ENCODE data around the gene SFPQ.
A peak's percentile ranks its signal among the peaks of the same experiment; 100 is the strongest.
"Not testable (repeated sequence)": the region's sequence is repeated elsewhere in the genome, so short reads cannot be mapped to it uniquely, and the experiment has no call there.

The SFPQ gene

GRCh38 chr1:35192853-35193664 is at the start of gene SFPQ:
SFPQ (minus strand) TSS chr1:35193145; CDS start chr1:35193049, 96 bp downstream.
- peak; percentile 95 to 98 for DNase-seq

DNA sequence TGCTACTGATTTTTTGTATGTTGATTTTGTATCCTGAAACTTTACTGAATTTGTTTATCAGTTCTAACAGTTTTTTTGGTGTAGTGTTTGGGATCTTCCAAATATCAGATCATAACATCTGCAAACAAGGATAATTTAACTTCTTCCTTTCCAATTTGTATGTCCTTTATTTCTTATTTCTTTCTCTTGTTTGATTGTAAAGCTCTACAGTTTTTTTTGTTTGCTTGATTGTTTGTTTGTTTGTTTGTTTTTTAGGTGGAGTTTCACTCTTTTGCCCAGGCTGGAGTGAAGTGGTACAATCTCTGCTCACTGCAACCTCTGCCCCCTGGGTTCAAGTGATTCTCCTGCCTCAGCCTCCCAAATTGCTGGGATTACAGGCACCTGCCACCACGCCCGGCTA is 43.8 kb upstream of the SFPQ start:
- DNase-seq = not testable (repeated sequence)

- no peak for DNase-seq
These were observed 38.3 kb upstream of the SFPQ start for GRCh38 chr1:35231287-35231686.

- DNase-seq = no peak
These were observed 36.8 kb upstream of the SFPQ start for GRCh38 chr1:35229587-35230360.

- no peak for DNase-seq
These were observed 33.6 kb upstream of the SFPQ start for GRCh38 chr1:35226546-35226945.

GRCh38 chr1:35223084-35223630 is 30.2 kb upstream of the SFPQ start:
- DNase-seq = no peak

GRCh38 chr1:35222322-35223083 is 29.6 kb upstream of the SFPQ start:
- DNase-seq = no peak

DNA sequence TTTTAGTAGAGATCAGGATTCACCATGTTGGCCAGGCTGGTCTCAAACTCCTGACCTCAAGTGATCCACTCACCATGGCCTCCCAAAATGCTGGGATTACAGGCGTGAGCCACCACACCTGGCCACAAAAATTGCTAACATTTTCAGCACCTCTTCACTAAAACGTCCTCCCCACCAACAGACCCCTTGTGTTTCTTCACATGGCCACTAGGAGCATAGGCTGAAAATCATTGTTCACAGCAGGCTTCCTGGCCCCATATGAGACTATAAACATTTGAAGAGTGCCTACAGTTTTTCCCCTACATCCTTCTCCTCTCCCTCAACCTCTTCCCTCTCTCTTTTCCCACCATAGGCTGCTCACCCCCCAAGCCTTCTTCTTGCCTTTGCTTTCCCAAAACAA is 28.0 kb upstream of the SFPQ start:
- no peak for DNase-seq

DNA sequence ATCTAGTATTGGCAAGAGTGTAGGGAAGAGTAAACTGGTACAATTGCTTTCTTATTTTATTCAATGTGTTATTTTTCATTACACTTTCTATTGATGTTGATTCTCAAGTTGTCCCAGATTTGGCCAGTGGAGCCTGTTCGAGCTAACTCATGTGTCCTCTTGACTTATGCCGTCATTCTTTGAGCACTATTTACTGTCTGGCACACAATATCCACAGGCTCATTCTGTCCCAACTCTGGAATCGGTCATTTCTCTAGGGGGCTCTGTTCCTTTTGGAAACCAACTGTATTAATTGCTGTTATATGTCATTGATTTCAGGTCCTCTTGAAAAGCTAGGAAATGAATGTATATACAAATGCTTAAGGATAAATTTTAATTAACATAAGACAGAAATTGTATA is 22.4 kb upstream of the SFPQ start:
- no peak for DNase-seq

- DNase-seq = no peak
These were observed 18.1 kb upstream of the SFPQ start for GRCh38 chr1:35211120-35211414.

- DNase-seq = peak; percentile 5 to 24
These were observed 17.6 kb upstream of the SFPQ start for GRCh38 chr1:35210321-35211119.

DNA sequence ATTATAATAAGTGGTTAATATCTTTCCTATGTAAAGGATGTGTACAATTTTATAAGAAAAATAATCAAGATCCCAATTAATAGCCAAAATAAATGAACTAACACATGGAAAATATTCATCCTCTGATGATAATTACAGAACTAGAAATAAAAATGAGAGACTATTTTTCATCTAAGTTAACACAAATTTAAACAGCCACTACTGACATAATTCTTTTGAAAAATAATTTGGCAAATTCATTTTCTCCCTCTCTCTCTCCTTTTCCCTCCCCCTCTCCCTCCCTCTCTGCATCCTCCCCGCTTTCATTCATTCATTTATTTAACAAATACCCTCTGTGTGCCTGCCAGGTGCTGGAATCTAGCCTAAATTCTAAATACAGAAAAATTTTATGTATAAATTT is 10.3 kb upstream of the SFPQ start:
- no peak for DNase-seq

DNA sequence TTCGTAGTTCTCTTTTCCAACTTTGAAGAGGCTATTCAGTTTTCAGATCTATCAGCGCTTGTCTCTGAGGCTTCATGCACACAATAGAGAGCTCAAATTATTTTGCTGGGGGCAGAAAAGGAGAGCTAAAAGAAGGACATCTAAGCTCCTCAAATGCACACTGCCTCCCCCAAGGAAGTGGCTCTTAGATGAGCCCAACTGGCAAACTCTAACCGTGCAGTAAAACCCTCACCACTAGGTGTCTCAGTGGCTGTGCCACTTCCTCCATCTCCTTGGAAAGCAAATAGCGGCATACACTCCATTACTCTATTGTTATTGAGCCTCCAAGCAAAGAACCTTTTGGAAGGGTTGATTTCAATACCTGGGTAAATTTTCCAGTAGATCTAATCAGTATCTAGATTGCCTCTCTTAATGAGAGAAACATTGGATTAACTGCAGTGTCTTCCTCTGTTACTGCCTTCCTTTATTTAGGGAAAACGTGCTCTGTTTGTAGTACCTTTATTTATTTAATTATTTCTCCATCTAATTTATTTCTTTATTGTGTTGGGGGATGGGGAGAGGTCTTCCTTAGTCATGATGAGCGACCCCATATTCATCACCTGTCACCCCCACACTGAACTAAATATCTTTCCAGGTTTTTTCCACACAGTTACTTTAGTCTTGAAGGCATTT is 9.2 kb upstream of the SFPQ start:
- DNase-seq = peak; percentile 52 to 81

DNA sequence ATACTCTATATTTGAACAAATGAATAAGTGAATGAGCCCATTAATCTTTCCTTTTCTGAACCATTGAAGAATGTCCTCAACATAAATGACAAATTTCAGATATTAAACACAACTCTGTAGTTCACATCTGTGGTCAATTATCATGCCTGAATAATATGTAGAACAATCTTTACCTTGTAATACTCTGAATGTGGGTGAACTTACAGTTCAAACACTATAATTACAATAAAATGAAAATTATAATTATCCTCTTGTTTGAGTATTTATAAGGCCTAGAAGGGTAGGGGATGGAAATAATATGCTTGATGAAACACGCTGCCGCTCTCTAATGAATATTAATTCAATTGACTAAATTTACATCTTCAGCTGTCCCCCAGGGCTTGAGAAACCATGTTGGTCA is 8.7 kb upstream of the SFPQ start:
- no peak for DNase-seq

DNA sequence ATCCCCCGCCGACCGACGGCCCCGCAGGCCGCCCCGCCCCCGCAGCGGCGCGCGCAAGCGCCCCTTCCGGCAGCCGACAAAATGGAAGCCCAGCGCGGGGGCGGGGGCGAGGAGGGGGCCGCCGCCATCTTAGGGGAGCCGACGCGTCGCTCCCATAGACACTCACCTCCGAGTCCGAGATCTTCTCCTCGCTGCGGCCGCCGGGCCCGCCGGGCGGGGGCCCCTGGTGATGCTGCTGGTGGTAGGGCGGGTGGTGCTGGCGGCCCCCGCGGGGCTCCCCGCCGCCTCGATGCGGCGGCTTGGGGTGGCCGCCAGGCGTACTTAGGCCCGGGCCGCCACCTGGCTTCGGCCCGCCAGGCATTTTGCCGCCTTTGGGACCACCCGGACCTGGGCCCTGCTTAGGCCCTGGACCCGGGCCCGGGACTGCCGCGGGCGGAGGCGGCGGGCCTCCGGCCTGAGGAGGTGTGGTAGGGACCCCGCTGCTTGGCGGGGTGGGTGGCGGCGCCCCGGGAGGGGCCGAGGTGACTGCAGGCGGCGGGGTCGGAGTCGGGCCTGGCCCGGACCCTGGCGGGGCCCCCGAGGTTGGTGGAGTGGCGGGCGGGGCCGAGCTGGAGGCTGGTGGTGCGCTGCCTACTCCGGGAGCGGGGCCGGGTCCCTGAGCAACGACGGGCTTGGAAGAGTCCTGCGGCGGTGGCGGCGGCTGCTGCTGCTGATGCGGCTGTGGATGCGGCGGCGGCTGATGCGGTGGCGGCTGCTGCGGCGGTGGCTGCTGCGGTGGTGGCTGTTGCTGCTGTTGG is 691 bp downstream of the SFPQ start:
- peak; percentile 45 to 65 for DNase-seq

GRCh38 chr1:35191429-35192055 is 1.4 kb downstream of the SFPQ start:
- no peak for DNase-seq

DNA sequence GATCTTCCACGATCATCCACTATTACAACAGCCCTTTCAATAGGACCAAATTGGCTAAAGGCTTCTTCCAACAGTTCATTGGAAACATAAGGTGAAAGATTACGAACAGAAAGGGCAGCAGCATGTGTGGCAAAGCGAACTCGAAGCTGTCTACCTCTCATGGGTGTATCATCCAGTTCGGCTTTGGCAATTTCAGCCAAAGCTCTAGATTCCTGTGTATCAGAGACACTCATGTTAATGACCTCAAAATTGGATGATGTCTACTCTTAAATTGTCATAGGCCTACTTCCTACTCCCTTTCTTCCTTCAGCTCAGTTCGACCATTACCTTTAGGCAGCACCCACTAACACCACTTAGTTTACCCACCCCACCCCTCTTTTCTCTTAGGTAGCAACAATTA is 2.2 kb downstream of the SFPQ start:
- no peak for DNase-seq

- no peak for DNase-seq
These were observed 4.2 kb downstream of the SFPQ start for GRCh38 chr1:35188578-35189392.

GRCh38 chr1:35187816-35188342 is 5.1 kb downstream of the SFPQ start:
- DNase-seq = no peak

Data from NCI-H524 (cell line).